Superior temporal gyrus (tissue), 1 donor: Measurements from ENCODE around the gene AHSA1.

ENCODE experiments used
- DNase-seq: peaks from one replicate; pipeline ENCODE4 v3.0.0-alpha.2; 2016; ENCODE audit errors: extremely low spot score

AHSA1 gene

GRCh38 chr14:77473921-77474320, 16.0 kb downstream of the AHSA1 start:
- DNase-seq: no peak

DNA sequence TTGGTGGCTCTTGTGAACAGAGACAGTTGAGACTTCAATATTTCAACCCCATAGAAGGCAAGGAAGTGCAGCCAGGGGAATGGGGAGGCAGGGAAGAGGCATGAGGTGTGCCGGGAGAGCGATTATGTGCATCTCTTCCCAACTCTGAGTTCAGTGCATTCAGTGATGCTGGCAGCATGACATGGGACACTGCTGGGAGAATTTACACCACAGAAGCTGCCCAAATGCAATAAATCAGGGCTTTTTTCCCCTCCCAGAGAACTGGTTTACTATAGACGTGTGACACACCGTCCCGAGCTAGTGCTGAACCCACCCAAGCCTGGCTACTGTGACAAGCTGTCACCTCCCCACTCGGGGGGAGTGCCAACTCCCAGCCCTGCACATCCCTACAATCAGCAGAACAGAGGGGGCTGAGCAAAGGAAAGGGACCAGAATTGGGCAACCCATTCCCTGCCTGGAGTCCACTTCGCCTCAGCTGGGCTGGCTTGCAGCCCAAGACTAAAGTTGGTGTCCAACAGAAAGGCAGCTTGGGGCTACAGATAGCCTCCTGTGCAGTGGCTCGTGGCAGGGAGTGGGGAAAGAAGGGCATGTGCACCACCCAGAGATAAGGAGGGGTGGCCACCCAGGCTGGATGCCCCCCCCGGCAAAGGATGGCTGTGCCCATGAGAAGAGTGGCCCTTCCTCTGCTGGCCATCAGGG, 16.7 kb downstream of the AHSA1 start:
- no peak for DNase-seq

GRCh38 chr14:77475432-77476115, 17.7 kb downstream of the AHSA1 start:
- no peak for DNase-seq

GRCh38 chr14:77478029-77478428, 20.1 kb downstream of the AHSA1 start:
- DNase-seq: no peak

GRCh38 chr14:77478796-77479195, 20.9 kb downstream of the AHSA1 start:
- DNase-seq: no peak

- no peak for DNase-seq
Measured at GRCh38 chr14:77482422-77482821, 24.5 kb downstream of the AHSA1 start.

- no peak for DNase-seq
Measured at GRCh38 chr14:77485256-77485655, 27.4 kb downstream of the AHSA1 start.

DNA sequence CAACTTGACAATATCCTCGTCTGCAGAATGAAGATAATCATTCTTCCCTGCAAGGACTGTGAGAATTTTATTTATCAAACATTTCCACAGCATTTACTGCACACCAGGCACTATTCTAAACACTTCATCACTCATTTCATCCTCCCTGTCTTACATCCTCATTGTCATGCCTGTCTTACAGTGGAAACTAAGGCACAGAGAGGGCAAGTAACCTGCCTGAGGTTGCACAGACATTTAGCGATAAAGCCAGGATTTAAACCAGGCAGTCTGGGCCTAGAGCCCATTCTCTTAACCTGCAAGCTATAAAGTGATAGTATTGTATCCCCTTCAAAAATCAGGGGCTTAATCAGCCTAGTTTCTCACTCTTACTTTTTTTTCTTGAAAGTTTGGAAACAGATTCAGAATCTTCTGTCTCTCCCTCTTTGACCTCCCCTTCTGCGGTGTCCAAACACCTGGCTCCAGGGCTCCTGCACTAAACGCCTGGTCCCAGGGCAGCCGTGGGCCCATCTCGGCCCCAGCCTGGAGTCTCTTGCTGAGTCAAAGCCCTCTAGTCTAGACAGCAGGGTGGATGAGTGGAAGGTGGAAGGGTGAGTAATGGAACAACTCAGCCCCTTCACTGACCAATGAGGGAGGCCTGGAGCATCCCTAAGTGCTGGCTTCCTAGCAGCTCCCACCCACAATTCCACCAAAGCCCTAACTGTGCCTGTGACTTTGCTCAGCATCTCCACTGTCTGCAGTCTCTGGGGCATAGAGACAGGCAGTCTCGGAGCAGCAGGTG, 28.2 kb downstream of the AHSA1 start:
- DNase-seq: no peak

GRCh38 chr14:77488558-77488957, 30.7 kb downstream of the AHSA1 start:
- DNase-seq: no peak

DNA sequence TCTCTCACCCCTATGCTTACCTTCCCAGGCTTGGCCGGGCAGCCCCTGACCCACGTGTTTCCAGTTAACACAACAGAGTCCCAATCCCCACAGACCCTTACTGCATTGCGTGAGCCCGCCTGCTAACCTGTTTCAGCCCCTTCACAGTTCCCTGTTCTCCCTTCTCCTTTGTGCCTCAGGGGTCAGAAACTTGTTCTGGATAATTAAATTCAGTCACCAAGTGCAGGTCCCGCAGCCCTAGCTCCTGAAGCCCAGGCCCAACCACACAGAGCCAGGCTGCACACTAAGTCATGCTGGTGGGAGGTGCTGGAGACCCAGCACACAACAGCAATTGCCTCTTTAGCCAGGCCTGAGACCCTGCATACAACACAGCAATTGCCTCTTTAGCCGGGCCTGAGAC, 31.1 kb downstream of the AHSA1 start:
- no peak for DNase-seq

- DNase-seq: no peak
Measured at GRCh38 chr14:77490347-77490986, 32.6 kb downstream of the AHSA1 start.

DNA sequence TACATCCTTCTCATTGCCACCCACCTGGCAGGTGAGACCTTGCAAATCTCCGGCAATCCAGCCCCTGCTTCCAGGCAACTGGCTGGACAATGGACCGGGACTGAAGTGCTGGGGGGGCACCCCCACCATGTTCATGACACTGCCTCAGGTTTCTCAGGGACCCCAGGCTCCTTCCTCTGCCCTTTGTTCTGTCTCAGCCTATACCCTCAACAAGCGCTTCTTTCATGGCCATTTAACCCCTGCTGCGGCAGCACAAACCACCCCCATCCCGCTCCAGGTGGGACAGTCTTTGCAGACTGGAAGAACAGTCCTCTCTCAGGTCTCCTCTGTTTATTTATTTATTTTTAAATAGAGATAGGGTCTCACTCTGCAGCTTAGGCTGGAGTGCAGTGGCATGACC, 33.2 kb downstream of the AHSA1 start:
- DNase-seq: no peak

DNA sequence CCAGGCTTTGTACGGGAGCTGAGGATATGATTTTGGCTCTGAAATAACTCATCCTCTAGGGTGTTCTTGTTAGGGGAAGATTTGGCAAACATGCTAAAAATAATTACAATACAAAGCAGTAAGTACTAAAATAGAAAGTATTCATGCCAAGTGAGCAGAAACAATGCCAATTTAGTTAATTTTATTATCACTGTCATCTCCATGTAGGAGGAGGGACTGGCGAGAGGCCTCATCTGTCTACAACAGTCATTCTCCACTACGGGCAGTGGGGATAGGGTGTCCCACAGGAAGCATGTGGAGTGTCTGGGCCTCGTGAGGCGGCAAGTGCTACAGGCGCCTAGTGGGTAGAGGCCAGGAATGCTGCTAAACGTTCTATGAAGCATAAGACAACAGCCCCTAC, 37.4 kb downstream of the AHSA1 start:
- peak; percentile 60 for DNase-seq

DNA sequence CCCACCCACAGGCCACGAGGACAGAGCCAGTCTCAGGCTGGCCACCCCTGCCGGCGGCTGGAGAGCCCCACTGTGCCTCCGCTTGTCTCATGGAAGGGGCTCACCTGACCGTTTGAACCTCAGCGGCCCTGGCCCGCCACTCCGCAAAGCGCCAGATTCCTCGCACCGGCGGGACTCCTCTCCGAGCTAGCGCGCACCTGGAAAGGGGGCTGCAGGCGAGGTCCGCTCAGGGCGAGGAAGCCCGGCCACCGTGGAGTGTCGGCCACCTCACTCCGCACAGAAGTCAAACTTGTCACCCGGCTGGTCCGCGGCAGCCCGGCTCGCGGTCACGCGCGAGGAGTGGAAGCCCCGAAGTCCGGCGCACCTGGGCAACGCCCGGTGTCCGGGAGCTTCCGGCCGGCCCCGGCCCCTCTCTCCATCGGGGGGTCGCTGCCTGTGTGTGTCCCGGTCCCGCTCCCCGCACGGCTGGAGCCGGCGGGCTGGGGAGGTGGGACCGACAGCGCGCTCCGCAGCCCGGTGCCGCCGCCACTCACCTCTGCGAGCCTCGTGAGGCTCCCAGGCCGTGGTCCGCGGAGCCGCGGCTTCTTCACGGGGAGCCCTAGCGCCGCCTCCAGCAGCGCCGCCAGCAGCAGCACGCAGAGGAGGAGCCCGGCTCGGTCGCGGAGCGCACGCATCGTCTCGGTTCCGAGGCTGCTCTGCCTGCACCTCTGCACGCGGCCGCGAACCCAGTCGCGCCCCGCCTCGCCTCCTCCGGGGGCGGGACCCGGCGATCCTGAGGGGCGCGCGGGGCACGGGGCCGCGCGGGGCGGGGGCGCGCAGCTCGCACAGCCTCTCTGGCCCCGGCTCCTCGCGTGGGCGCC, 40.5 kb downstream of the AHSA1 start, which contains the start of gene ISM2:
Gene ISM2 (minus strand): TSS at position 697 of the 860 bp plus-strand sequence. CDS start 23 bp downstream, at position 674.
- no peak for DNase-seq

DNA sequence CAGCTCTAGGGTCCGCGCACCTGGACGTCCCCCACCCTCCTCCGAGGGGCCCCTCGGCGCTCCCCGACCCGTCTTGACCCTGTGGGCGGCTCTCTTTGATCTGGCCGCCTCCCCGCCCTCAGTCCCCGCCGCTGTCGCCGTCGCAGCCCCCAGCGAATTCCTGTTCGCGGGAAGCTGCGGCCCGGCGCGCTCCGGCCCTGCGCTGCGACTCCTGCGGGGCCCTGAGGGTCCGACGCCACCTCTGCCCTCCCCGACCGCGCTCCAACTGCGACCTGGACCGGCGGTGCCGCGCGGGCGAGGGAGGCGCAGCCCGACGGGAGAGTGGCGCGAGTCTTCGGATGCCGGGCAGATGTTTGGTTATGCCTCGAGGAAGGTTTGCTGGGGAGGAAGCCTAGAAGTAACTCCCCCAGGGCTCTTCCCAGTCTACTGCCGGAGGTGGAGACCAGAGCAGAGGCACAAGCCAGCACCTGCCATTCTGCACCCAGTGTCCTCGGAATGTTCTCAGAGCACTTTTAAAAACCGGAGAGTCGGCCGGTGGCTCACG, 41.2 kb downstream of the AHSA1 start:
- DNase-seq: no peak

DNA sequence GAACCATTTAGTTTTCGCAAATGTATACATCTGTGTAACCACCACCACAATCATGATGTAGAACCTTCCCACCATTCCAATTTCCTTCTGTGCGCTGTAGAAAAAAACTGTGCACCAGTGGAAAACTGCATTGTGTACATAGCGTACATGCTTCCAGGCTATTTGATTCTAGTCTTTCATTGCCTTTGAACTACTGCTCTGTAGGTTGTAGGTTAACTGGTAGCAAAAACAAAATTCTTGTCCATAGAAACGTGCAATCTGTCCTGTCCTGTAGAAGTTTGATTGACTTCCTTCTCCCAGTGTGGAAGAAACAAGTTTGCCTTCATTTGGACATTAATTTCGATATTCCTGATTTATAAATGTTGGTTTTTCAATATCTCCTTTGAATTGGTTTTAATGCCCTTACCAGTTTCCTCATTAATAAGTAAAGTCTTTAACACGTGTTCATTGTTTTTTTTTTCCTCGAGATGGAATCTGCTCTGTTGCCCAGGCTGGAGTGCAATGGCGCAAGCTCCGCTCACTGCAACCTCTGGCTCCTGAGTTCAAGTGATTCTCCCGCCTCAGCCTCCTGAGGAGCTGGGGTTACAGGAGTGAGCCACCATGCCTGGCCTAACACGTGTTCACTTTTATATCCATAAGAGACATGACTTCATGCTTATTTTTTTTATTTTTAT, 44.4 kb downstream of the AHSA1 start:
- DNase-seq: no peak

GRCh38 chr14:77503138-77503537, 45.2 kb downstream of the AHSA1 start:
- no peak for DNase-seq

GRCh38 chr14:77505031-77505430, 47.1 kb downstream of the AHSA1 start:
- no peak for DNase-seq

DNA sequence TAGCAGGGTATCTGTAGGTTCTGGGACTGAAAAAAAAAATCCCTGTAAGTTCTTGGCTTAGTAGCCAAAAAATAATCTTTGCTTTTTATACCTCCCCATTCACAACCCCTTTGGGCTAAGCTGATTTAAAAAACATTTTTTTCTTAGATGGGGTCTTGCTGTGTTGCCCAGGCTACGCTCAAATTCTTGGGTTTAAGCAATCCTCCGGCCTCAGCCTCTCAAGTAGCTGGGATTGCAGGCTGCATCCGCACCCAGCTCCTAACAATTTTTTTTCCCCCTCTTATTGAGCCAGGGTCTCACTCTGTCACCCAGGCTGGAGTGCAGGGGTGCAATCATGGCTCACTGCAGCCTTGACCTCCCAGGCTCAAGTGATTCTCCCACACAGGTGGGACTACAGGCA, 49.9 kb downstream of the AHSA1 start:
- DNase-seq: no peak

GRCh38 chr14:77508249-77508648, 50.4 kb downstream of the AHSA1 start:
- DNase-seq: no peak
